AG04450 (cell line): ENCODE results near the gene SRRT. TPM values are rescaled to one million over a fixed set of nuclear protein-coding genes. Genes with fewer than 3 reads are reported as not detected.

Experiments
- CTCF ChIA-PET: fragments of 300-600, 350-600 bp; formaldehyde crosslinking; extraction: SDS; loops from one replicate; lab custom pipeline; 2022; ENCODE audit warnings: antibody characterized with exemption, inconsistent platforms; lab: Charles Lee
- POLR2A ChIA-PET: fragments of 350-600 bp; formaldehyde crosslinking; extraction: SDS; loops from one replicate; lab custom pipeline; 2021; ENCODE audit warnings: antibody characterized with exemption, inconsistent platforms; lab: Yijun Ruan, JAX
- DNase-seq: peaks from one replicate; pipeline ENCODE4 v3.0.0-alpha.2; 2011; ENCODE audit warnings: low read depth, low spot score
- H3K27ac ChIP-seq: one replicate; pipeline ENCODE4 v1.5.1; 2012; ENCODE audit warnings: low read depth, low read length, control low read depth
- H3K27me3 ChIP-seq: one replicate; pipeline ENCODE4 v1.6.0; 2012; ENCODE audit warnings: low read length; ENCODE audit not compliant: control insufficient read depth, insufficient read depth
- H3K4me3 ChIP-seq: 2 replicates; pipeline ENCODE4 v1.5.1; 2011; ENCODE audit warnings: mild to moderate bottlenecking, low read depth, low read length, control low read depth
- H3K9me3 ChIP-seq: 2 replicates; pipeline ENCODE4 v1.5.1; 2012; ENCODE audit warnings: low read length; ENCODE audit not compliant: control insufficient read depth, insufficient read depth
- CTCF ChIP-seq: IDR thresholded peaks from 2 replicates; pipeline ENCODE4 v1.5.1; 2011; ENCODE audit warnings: low read depth, low read length, control low read depth, inconsistent platforms
- polyA plus RNA-seq: library from polyadenylated mRNA; depleted of rRNA; stranded (reverse); fragments of >200 nt; gene quantifications from 2 replicates; pipeline ENCODE4 v1.2.3, GENCODE V29; 2011

SRRT gene
- polyA plus RNA-seq, 1 experiment: 42.4 TPM

- POLR2A ChIA-PET: interaction anchor here (1.1 kb wide), 1 partner anchor 19 kb away, joined by 3 read pairs; the partner anchor contains the start of gene SRRT
These were observed 19.4 kb upstream of the SRRT start for GRCh38 chr7:100855515-100855914.

GRCh38 chr7:100856871-100857282 lies 18.0 kb upstream of the SRRT start:
- H3K27me3 ChIP-seq: no peaks in the 10 kb centered on the region
- TF ChIP-seq CTCF: no peak

More at GRCh38 chr7:100855515-100855914, 19.4 kb upstream of the SRRT start:
- Histone ChIP-seq H3K9me3 (no peaks in the 10 kb centered on the region), H3K4me3 (no peak overlapping the region), H3K27ac (no peak overlapping the region), H3K27me3 (no peaks in the 10 kb centered on the region)
- DNase-seq: no peak
- CTCF ChIA-PET: interaction anchor here (0.5 to 1.2 kb wide), 2 partner anchors 23 to 150 kb away, joined by 3 read pairs; partner anchors contain the start of gene POP7
- no peak for TF ChIP-seq CTCF

GRCh38 chr7:100859856-100860255 lies 15.0 kb upstream of the SRRT start:
- CTCF ChIA-PET: no interaction called here
- DNase-seq: no peak
- no peak overlapping the region for H3K4me3 ChIP-seq
- TF ChIP-seq CTCF: no peak
- no peaks in the 10 kb centered on the region for H3K27me3 ChIP-seq
- no peaks in the 10 kb centered on the region for H3K9me3 ChIP-seq
- POLR2A ChIA-PET: no interaction called here
- H3K27ac ChIP-seq: no peak overlapping the region

More at GRCh38 chr7:100856871-100857282, 18.0 kb upstream of the SRRT start:
- ChIA-PET POLR2A (interaction anchor here (1.2 kb wide), 1 partner anchor 10 kb away, joined by 3 read pairs; the partner anchor contains the start of gene TRIP6), CTCF (interaction anchor here (1.7 kb wide), 1 partner anchor 151 kb away, joined by 7 read pairs; the partner anchor contains the start of gene POP7)
- no peak overlapping the region for H3K27ac ChIP-seq
- no peak overlapping the region for H3K4me3 ChIP-seq
- no peak for DNase-seq
- H3K9me3 ChIP-seq: no peaks in the 10 kb centered on the region

GRCh38 chr7:100860702-100861615 lies 13.9 kb upstream of the SRRT start:
- no peak for DNase-seq
- no peaks in the 10 kb centered on the region for H3K27me3 ChIP-seq
- no peak overlapping the region for H3K27ac ChIP-seq
- H3K4me3 ChIP-seq: no peak overlapping the region
- no peak for TF ChIP-seq CTCF
- CTCF ChIA-PET: interaction anchor here (0.9 to 1.0 kb wide), 2 partner anchors 8 to 170 kb away, joined by 4 to 5 read pairs; partner anchors contain the start of gene SLC12A9
- POLR2A ChIA-PET: no interaction called here
- H3K9me3 ChIP-seq: no peaks in the 10 kb centered on the region
